GM08714 (cell line): Measurements from ENCODE around the gene ACKR4.
"Not testable (repeated sequence)": the region's sequence is repeated elsewhere in the genome, so short reads cannot be mapped to it uniquely, and the experiment has no call there.

Experiments used
- H3K4me3 ChIP-seq: fragments of 200-500 bp; sonication (Bioruptor generic); 2 replicates; pipeline ENCODE4 v1.5.1; 2014; ENCODE audit warnings: mild to moderate bottlenecking, low read length, inconsistent platforms
- ZNF274 ChIP-seq: IDR thresholded peaks from 2 replicates; pipeline ENCODE4 v1.6.1; 2012; ENCODE audit warnings: mild to moderate bottlenecking, low read depth, low read length

The ACKR4 gene

GRCh38 chr3:132616780-132617179 is 19.7 kb downstream of the ACKR4 start:
- no peak for TF ChIP-seq ZNF274

DNA sequence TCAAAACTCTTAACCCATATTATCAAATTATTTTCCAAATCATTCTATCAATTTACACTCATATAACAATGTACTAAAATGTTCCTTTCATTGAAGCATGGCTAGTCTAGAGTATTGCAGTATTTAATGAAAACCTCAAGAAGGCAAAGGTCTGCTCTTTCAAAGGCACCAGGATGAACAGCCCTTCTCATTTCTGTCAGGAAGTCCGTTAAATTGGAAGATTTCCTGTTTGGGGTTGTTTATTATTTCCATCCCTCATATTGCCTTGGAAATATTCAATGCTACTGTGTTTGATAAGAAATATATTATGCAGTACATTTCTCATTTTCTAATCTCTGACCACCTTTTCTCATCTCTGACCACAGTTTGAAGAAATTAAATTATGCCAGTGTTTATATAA is 25.1 kb downstream of the ACKR4 start:
- H3K4me3 ChIP-seq = no peak overlapping the region
- TF ChIP-seq ZNF274 = no peak

More at GRCh38 chr3:132616780-132617179, 19.7 kb downstream of the ACKR4 start:
- no peak overlapping the region for H3K4me3 ChIP-seq

GRCh38 chr3:132622761-132623160 is 25.7 kb downstream of the ACKR4 start:
- no peak for TF ChIP-seq ZNF274
- no peak overlapping the region for H3K4me3 ChIP-seq

DNA sequence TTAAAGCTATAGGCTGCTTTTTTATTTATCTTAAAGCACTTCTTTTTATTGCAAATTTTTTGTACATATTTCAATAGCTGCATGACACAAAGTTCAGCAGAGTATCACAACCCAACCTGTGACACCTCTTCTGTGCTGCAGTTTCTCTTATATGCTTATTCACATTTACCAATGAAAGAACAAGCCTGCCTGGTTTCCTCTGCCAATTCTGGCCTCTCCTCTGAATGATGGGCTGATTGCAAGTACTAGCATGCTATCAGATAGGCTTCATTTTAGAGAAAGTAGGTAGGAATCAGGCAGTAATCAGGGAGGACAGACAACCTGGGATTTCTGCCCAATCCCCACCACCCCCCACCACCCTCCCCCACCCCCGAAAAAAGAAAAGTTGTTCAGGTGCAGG is 26.6 kb downstream of the ACKR4 start:
- no peak overlapping the region for H3K4me3 ChIP-seq
- TF ChIP-seq ZNF274 = no peak

DNA sequence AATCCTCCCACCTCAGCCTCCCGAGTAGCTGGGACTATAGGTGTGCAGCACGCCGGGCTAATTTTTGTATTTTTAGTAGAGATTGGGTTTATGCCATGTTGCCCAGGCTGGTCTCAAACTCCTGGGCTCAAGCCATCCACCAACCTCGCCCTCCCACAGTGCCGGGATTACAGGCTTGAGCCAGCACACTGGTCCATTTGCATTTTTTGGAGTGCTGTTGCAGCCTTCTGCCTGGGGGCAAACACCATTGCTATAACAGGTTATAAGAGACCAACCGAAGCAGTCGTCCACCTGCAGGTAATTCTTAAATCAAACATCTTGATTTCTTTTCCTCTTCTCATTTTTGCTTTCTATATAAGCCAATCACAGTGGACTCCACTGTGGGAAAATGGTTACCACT is 27.7 kb downstream of the ACKR4 start:
- no peak overlapping the region for H3K4me3 ChIP-seq
- no peak for TF ChIP-seq ZNF274

DNA sequence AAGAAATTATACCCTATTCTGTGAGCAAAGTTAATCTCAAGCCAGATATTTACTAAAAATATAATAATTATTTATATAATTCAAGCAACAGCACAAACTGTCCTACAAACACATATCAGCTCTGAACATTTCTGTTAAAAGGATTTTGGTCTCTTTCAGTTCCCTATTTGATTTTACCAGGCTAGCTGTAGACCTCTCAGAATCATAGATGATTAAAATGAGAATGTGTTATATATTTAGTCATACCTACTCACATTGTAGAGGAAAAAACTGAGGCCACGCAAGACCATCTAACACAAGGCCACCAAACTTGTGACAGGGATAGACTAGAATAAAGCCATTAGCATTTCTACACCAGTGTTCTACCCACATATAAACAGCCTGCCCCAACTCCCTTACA is 28.5 kb downstream of the ACKR4 start:
- H3K4me3 ChIP-seq = no peak overlapping the region
- no peak for TF ChIP-seq ZNF274

DNA sequence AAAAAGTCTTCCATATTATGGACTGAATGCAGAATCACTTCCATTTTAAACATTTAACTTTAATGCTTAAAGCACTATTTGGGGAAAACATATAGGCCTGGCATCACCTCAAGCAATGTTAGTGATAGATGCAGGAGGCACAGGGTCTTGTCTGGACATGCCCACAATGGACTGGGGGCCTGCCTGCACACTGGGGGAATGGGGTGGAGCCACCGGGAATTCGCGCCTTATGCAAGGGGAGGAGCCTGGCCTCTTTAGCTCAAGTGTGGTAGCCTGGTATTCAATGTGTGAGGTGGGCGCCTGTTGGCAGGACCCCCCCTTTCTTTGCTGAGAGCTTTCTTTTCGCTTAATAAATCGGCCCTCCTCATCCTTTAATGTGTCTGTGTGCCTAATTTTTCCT is 29.9 kb downstream of the ACKR4 start:
- no peak for TF ChIP-seq ZNF274
- H3K4me3 ChIP-seq = no peak overlapping the region

DNA sequence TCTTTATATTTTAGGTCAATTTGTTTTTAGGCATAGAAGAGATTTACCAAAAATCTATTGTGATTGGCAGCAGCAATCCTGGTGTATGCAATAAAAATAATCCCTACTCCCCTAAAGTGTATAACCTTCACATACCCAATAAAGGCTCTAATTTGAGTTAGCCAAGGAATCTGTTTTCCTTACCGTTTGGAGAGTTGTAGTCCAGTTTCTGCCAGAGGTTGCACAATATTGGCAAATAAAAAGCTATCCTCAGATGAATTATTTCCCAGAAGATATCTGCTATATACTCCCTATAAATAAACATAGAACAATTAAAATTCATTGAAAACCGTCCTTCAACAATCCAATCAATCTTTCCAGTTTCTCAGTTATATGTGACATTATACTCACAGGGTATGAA is 31.1 kb downstream of the ACKR4 start:
- TF ChIP-seq ZNF274 = no peak
- H3K4me3 ChIP-seq = no peak overlapping the region

- TF ChIP-seq ZNF274 = no peak
- no peak overlapping the region for H3K4me3 ChIP-seq
Measured at GRCh38 chr3:132629928-132630327, 32.9 kb downstream of the ACKR4 start.

GRCh38 chr3:132630612-132631011 is 33.5 kb downstream of the ACKR4 start:
- H3K4me3 ChIP-seq = no peak overlapping the region
- no peak for TF ChIP-seq ZNF274

GRCh38 chr3:132635052-132635451 is 38.0 kb downstream of the ACKR4 start:
- no peak overlapping the region for H3K4me3 ChIP-seq
- no peak for TF ChIP-seq ZNF274

DNA sequence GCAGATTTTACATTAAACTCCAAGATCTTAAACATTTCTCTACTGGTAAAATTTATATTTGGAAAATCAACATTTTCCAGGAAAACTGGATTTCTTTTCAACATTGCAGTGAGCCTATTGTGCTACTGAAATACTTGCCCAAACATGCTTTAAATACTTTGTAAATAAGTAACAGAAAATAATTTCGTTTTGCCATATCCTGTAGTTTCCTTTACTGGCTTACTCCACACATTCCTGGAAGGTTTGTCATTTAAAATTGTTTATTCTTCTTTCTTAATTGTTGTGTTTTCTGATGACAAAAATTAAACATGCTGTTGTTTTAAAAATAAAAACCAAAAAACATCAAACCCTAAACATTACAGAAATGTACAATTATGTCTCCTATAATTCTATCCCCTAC is 40.5 kb downstream of the ACKR4 start:
- no peak overlapping the region for H3K4me3 ChIP-seq
- no peak for TF ChIP-seq ZNF274

DNA sequence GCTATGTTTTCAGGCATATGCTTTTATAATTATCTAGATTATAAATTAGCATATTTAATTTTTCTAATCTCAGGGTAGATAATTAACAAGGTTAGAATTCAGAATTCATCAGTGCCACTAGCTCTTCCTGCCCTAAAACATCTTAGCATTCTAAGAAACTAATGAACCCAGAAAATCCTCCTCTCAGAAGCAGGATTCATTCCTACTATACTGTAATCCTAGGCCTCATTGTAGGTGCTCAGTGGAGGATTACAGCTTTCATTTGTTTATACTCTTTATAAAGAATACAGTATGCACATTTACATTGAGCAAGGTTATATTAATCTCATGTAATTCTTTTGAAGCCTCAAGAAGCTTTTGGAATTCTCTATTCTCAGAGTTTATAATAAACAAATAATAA is 41.6 kb downstream of the ACKR4 start:
- TF ChIP-seq ZNF274 = no peak
- H3K4me3 ChIP-seq = no peak overlapping the region

GRCh38 chr3:132641427-132641826 is 44.4 kb downstream of the ACKR4 start:
- H3K4me3 ChIP-seq = not testable (repeated sequence)

DNA sequence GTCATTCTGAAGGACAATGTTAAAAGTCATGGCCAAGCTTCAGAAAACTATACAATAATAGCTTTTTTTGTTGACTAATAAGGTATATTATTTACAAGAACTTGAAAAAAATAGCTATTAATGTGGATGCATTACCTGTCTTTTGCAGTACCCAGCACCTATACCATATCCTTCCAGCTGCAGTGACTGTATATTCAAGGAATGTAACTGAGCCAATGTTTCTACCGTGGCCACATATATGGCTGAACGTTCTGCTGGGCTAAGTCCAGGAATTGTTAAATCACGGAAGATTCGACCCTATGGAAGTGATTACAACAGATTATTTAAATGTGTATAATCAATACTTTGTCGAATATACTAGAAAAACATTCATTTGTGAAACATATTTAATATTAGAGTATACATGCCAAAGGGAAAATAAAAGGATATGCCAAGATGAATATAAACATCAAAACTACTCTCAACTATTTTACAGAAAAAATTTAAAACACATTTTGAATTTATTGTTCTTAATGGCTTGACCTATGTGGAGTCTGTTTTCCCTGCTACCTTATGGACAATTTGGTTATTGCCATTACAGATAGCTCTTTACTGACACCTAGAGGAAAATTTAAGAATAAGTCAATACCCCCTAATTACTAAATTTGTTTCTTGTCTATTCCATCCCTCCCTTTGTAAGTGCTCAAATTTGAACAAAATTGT is 44.9 kb downstream of the ACKR4 start:
- no peak for TF ChIP-seq ZNF274
- no peak overlapping the region for H3K4me3 ChIP-seq

- TF ChIP-seq ZNF274 = no peak
- no peak overlapping the region for H3K4me3 ChIP-seq
Measured at GRCh38 chr3:132642539-132642847, 45.4 kb downstream of the ACKR4 start.
